ENCODE measurements around the gene HCFC1. TPM values are rescaled to one million over a fixed set of nuclear protein-coding genes. Genes with fewer than 3 reads are reported as not detected.

The HCFC1 gene
- total and polyA plus RNA-seq, 2 of the 8 experiments (the other 6 are each of a cell fraction or from before 2014, with no cell fraction given) = 24.9 to 117 TPM

- H3K4me1 ChIP-seq (replicated peaks in 1 of 4; ENCODE audit: control insufficient read depth in 3 of 4, insufficient read depth in 4 of 4, low read length in 3 of 4) = peaks cover 4 to 21% (median 13%) of the 10 kb centered on the region in 4 experiments
- CTCF ChIA-PET (ENCODE audit: partially characterized antibody) = interaction anchor here (0.9 to 11.2 kb wide), 7 partner anchors 9 to 54 kb away, joined by 3 to 102 read pairs (median 3); partner anchors contain the start of gene RENBP
- no peak overlapping the region for H3K14ac ChIP-seq (ENCODE audit: insufficient read length)
- peak overlapping the region; percentile 33 to 66; a peak in 3 of 4 replicates for H3K4me2 ChIP-seq (ENCODE audit: insufficient read depth in 1 of 2, low read depth in 2 of 2, low read length in 2 of 2)
- H2BK12ac ChIP-seq (ENCODE audit: low read depth, low read length) = no peak overlapping the region
- 83% methylated on average over 7 of the region's 14 CpGs; no CpG with 5 or more reads in 1 of the 2 experiments for WGBS, 2 experiments (ENCODE audit: extremely low coverage in 1 of 2, insufficient coverage in 1 of 2, insufficient read length in 1 of 2, insufficient replicate concordance in 2 of 2, low coverage in 1 of 2, low lambda C conversion rate in 2 of 2, missing lambda C conversion rate in 1 of 2)
- no peak overlapping the region for H2BK20ac ChIP-seq (ENCODE audit: low read length)
- no peak overlapping the region for H4K91ac ChIP-seq (replicated peaks; ENCODE audit: insufficient read length, low read length)
- H3K27me3 ChIP-seq (replicated peaks in 1 of 4; ENCODE audit: control insufficient read depth in 3 of 4, extremely low read depth in 1 of 4, insufficient read depth in 3 of 4, low read length in 3 of 4) = no peaks in the 10 kb centered on the region
- no peak overlapping the region for H2AFZ ChIP-seq (ENCODE audit: low read length)
- H3K56ac ChIP-seq (replicated peaks; ENCODE audit: insufficient read length, low read depth, low read length) = no peak overlapping the region
- H3K79me1 ChIP-seq (ENCODE audit: low read depth, low read length) = no peaks in the 10 kb centered on the region; the same call in 1 of the 2 replicates
- peaks cover 44 to 85% of the 10 kb centered on the region in 2 experiments for H3K79me2 ChIP-seq (ENCODE audit: control insufficient read depth in 1 of 2, insufficient read depth in 2 of 2, low read length in 2 of 2)
- POLR2A ChIA-PET (ENCODE audit: partially characterized antibody) = interaction anchor here (1.0 to 4.0 kb wide), 15 partner anchors 10 to 60 kb away, joined by 3 to 26 read pairs (median 5); partner anchors contain the start of genes ARHGAP4 and NAA10
- no peak for DNase-seq (ENCODE audit: low read depth in 1 of 2, low spot score in 2 of 2)
- peaks cover 2 to 17% (median 8%) of the 10 kb centered on the region in 4 experiments; a peak in 7 of 8 replicates for H3K36me3 ChIP-seq (ENCODE audit: control insufficient read depth in 2 of 4, insufficient read depth in 4 of 4, low read length in 3 of 4)
- no peak overlapping the region for H4K8ac ChIP-seq (ENCODE audit: extremely low read depth, insufficient read depth, low read length)
- H3K23me2 ChIP-seq (ENCODE audit: low read depth, low read length) = peaks cover 4% of the 10 kb centered on the region; the same call in 1 of the 2 replicates
- H2BK5ac ChIP-seq (ENCODE audit: low read depth, low read length) = no peak overlapping the region; the same call in 1 of the 2 replicates
- no peak overlapping the region for H2AK5ac ChIP-seq (ENCODE audit: low read depth, low read length)
- no peak overlapping the region for H3K9ac ChIP-seq (replicated peaks in 1 of 4; ENCODE audit: extremely low read depth in 1 of 4, low read depth in 3 of 4, low read length in 3 of 4)
- no peak overlapping the region for H4K5ac ChIP-seq (ENCODE audit: insufficient read length, low read depth, low read length)
- H3K4me3 ChIP-seq (ENCODE audit: extremely low read depth in 1 of 4, insufficient read depth in 2 of 4, low read depth in 3 of 4, low read length in 4 of 4) = 0 out of 8 replicates have a peak overlapping the region, but pooled peaks of 1 of the 4 experiments have one; percentile 15
- FAIRE-seq = no peak
- H4K20me1 ChIP-seq (replicated peaks in 1 of 2; ENCODE audit: control insufficient read depth in 1 of 2, insufficient read depth in 2 of 2, low read length in 2 of 2) = peaks cover 18 to 34% of the 10 kb centered on the region in 2 experiments
- H3K18ac ChIP-seq (ENCODE audit: extremely low read depth, low read length) = peak overlapping the region; percentile 32
- no peak overlapping the region for H2BK15ac ChIP-seq (ENCODE audit: low read length)
- no peak overlapping the region for H3K4ac ChIP-seq (replicated peaks; ENCODE audit: insufficient read length, low read depth, low read length)
- H3K23ac ChIP-seq (ENCODE audit: insufficient read length) = no peak overlapping the region
- H3K27ac ChIP-seq (ENCODE audit: low read depth, low read length) = no peak overlapping the region
- H2BK120ac ChIP-seq (replicated peaks; ENCODE audit: low read depth, low read length) = no peak overlapping the region
- no peaks in the 10 kb centered on the region for H3K9me3 ChIP-seq (ENCODE audit: insufficient read depth in 2 of 2, low read depth in 1 of 2, low read length in 1 of 2)
- no peak for TF ChIP-seq ASH2L (IDR thresholded peaks at IDR 0.05; ENCODE audit: low read length)
Measured at GRCh38 chrX:153966841-153967535, 4.6 kb downstream of the HCFC1 start.
